ENCODE measurements around the gene DUSP16.
"Not testable (repeated sequence)": the region's sequence is repeated elsewhere in the genome, so short reads cannot be mapped to it uniquely, and the experiment has no call there.

DUSP16 gene

GRCh38 chr12:12520273-12520672 lies 42.4 kb downstream of the DUSP16 start:
- DNase-seq (ENCODE audit: low read depth in 2 of 2) = no peak

DNA sequence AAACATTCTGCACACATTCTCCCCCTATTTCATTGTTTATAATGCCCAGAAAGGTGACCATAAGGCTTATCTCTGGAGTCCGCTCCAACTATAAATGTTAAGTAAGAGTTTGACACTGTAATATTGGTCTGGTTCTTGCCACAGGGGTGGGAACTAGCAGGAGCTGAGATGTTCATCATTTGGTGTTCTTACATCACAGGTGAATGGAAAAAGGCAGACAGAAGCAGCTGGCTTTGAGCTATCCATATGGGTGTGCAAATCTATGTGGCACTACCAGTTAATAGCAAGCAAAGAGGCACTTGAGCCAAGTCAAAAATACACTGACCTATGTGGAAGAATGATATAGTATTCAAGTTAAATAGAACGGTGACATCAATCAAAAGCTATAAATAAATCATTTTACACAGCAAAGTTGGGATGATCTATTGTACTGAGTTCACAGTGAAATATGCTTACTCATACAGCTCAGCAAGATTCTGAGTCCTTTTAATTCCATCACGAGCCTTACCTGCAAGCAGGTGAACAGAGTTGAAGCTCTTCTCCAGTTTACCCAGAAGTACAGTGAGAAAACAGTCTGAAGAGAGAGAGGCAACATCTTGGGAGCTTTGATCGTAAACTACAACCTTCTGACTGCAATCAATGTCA lies 43.2 kb downstream of the DUSP16 start:
- no peak for DNase-seq (ENCODE audit: low read depth in 2 of 2)

- DNase-seq (ENCODE audit: low read depth in 2 of 2) = no peak
Observed at GRCh38 chr12:12518919-12519318, 43.7 kb downstream of the DUSP16 start.

GRCh38 chr12:12518464-12518845 lies 44.2 kb downstream of the DUSP16 start:
- no peak for DNase-seq (ENCODE audit: low read depth in 2 of 2)

- DNase-seq (ENCODE audit: low read depth in 2 of 2) = no peak
Observed at GRCh38 chr12:12513416-12514006, 49.2 kb downstream of the DUSP16 start.

DNA sequence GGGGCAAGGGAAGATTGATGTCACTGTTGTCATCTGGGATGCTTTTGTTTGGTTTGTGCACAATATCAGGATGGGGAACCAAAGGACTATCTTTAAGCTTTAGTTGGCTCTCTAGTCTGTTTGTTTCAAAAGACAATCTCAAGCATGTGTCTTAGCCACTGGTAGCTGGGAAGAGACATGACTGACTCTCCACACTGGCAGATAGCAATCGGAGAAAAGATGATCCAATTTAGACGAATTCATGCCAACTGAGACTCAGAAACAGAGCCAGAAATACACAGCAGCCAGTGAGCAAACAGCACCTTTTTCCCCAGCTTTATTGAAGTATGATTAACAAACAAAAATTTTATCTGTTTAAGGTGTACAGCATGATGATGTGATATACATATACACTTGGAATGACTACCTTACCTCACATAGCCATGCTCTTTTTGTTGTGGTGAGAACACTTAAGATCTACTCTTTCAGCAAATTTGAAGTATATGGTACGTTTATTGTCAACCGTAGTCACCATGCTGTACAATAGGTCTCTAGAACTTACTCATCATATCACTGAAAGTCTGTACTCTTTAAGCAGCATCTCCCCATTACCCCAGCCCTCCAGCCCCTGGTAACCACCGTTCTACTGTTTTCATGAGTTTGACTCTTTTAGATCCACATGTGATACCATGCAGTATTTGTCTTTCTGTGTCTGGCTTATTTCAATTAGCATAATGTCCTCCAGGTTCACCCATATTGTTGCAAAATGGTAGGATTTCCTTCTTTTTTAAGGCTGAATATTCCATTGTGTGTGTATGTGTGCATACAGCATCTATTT lies 50.6 kb downstream of the DUSP16 start:
- DNase-seq (ENCODE audit: low read depth in 2 of 2) = no peak

- no peak for DNase-seq (ENCODE audit: low read depth in 2 of 2)
Observed at GRCh38 chr12:12511021-12511783, 51.5 kb downstream of the DUSP16 start.

DNA sequence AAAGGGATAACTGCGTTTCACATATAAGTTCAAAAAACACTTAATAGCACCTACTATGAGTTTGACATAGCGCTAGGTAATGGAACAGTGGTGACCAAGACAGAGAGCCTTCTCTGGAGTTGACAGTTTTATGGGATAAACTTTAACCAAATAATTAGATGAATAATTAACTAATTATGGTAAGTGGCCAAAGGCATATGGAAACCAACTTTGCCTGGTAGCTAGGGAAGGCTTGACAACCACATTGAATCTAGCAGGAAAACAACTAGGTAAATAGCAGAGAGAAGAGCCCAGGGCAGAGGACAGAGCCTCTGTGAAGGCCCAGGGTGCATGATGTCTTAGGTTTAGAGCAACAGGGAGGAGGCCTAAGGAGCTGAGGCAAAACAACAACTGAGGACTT lies 52.1 kb downstream of the DUSP16 start:
- no peak for DNase-seq (ENCODE audit: low read depth in 2 of 2)

GRCh38 chr12:12510141-12510540 lies 52.5 kb downstream of the DUSP16 start:
- no peak for DNase-seq (ENCODE audit: low read depth in 2 of 2)

DNA sequence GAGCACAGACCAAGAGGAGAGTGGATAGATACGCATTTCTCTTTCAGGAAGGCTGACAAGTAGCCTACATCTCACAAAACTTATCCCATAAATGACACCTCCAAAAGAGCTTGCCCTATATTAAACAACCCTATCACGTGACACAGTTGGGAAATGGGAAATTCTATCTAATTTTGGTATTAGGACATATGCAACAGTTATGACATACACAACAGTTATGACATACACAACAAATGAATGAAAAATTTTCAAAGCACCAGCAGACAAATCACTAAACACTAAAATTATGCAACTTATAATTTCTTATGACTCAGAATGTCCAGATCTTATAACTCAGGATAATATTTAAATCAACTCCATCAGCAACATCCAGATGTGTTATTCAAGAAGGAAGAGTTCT lies 54.1 kb downstream of the DUSP16 start:
- DNase-seq (ENCODE audit: low read depth in 2 of 2) = no peak

DNA sequence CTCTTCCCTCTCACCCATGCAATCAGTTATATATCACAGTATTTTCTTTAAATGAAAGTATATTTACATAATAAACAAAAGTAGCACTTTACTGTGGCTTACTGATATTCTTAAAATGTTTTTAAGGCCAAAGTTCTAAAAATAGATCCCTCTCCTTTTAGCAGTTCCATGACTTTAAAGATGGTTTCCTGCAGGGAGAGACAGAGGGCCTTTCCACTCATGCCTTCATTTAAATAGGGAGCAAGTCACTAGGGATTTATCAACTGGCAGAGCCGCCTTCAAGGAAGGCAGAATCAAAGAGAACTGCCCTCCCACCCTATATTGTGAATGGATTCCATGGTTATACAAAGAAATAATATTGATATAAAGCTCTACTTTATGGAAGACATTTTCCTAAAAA lies 55.5 kb downstream of the DUSP16 start:
- no peak for DNase-seq (ENCODE audit: low read depth in 2 of 2)

GRCh38 chr12:12506496-12506890 lies 56.2 kb downstream of the DUSP16 start:
- no peak for DNase-seq (ENCODE audit: low read depth in 2 of 2)

DNA sequence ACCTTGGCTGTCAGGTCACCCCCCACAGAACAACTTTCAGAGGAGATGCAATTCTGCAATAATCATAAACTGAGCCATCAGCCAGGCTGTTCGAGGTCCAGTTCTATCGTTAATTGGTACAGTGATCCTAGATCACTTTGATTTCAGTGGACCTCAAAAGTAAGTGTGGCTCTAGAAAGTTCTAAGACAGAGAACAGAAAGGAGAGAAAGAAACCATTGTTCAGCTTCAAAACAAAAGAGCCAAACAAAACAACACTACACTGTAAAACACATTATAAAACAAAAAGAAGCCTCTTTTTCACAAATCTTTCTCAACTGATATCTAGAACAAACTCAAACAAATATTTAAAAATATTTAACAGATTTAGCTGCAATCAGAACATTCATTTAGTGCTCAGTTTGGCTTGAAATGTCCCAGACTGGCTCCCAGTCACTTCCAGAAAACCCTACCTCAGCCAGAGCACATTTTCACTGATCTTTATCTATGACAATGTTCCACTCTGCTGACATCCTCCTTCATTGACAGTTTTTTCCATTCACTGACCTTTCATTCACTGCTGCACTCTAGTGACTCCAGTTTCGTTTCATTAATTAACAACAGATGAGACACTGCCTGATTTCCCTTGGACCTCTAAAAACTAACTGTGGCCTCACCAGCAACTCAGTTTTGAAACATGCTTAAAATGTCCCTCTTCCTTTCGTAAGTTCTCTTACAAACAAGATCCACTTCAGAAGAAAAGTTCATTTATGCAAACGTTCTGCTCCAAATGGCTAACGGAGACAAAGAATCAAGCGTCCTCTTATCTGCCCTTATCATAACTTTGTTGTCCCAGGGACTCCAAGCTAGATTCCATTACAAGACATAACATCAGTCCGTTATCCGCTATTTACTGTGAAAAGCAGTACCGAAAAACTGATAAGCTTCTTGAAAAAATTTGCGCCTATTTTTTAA lies 56.8 kb downstream of the DUSP16 start:
- DNase-seq (ENCODE audit: low read depth in 2 of 2) = no peak

DNA sequence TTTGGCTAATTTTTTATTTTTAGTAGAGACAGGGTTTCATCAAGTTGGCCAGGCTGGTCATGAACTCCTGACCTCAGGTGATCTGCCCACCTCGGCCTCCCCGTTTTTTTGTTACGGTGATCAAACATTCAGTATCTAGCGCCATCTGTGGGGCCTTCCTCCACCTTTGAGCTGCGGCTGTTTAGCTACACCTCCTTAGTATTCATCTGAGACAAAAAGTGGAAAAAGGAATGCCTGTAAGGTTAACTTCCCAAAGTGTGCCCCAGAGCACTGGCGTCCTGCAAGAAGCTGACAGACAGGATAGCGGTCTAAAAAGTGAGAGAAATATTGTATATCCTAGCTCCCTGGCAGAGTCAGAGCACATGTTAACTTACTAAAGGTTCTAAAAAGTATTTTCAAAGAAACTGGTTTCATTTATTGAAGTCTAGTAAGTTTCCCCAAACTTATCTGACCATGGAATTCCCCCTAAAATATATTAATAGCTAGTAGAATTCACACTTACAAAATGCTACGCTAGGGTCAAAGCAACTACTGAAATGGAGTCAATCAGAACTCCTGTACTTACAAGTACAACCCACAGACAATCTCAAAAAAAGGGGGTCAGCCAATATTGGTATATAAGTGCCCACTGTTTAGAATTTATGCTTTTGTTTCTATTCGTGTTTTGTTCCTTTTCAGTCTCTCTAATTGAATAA lies 59.1 kb downstream of the DUSP16 start:
- no peak for DNase-seq (ENCODE audit: low read depth in 2 of 2)

DNA sequence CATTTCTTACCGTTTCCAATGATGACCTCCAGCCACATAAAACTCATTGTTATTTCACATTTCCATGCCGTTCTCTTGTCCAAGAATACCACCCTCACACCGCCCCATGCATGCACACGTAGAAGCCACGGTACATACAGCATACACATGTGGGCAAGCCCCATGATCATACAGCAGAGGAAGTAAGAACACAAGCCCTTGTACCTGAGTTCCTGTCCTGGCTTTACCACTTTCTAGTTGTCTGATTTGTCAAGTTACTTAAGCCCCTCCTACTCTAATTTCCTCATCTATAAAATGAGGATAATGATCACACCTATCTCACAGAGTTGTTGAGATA lies 59.9 kb downstream of the DUSP16 start:
- DNase-seq (ENCODE audit: low read depth in 2 of 2) = no peak

GRCh38 chr12:12502130-12502814 lies 60.4 kb downstream of the DUSP16 start:
- not testable (repeated sequence) for DNase-seq (ENCODE audit: low read depth in 2 of 2)

DNA sequence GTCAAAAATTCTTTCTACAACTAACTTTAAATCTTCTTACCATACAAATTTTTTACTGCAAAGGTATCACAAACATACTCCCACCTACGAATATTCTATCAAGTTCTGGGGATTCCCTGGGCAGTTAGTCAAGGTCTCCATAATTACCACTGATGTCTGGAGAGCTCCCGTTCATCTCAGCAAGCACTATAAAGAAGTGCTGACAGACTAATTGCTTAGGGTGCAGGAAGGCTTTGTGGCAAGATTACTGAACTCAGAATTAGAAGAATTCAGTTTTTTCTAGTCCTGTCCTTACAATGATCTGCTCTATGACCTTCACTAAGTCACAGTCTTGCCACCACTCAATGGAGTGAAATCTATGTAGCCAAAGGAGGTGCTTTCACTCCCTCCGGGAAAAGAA lies 61.5 kb downstream of the DUSP16 start:
- DNase-seq (ENCODE audit: low read depth in 2 of 2) = no peak

- no peak for DNase-seq (ENCODE audit: low read depth in 2 of 2)
Observed at GRCh38 chr12:12499909-12500604, 62.6 kb downstream of the DUSP16 start.

GRCh38 chr12:12498210-12498609 lies 64.5 kb downstream of the DUSP16 start:
- DNase-seq (ENCODE audit: low read depth in 2 of 2) = no peak

GRCh38 chr12:12495536-12495935 lies 67.1 kb downstream of the DUSP16 start:
- DNase-seq (ENCODE audit: low read depth in 2 of 2) = no peak
